LNCAP (cell line): ENCODE results near the gene CAPG.

Experiments used
- CTCF ChIP-seq: fragments of 450-650 bp; IDR thresholded peaks from 2 replicates; pipeline ENCODE4 v1.5.1; 2017; ENCODE audit warnings: mild to moderate bottlenecking

Gene CAPG

DNA sequence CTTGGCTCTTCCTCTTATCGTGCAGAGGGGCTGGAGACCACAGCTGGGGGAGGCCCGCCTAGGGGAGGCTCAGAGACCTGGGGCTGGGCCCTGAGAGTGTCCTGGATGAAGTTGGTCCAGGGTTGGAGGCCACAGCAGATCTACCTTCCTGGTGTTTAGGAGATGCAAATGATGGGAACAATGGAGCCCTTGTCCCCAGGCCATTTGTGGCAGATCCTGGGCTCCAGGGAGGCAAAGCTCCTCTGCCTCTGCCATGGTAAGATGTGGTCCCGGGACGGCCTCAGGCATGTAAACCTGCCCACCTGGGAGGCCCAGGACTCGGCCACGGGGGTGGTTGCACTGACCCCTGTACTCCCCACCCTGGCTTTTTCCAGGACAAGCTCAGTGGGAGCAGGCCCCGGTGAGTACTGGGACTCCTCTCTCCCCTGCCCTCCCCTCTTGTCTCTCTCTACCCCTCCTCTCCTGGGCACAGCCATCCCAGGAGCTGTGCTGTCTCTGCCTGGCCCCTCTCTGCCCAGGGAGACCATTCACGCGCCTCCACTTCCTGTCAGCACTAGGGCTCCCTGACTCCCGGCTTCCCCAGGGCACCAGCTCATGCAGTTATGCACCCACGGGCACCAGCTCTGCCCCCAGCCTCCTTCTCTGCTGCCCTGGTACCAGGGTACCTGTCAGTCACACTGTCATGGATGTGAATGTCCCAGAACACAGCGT, 19.2 kb upstream of the CAPG start:
- TF ChIP-seq CTCF = no peak

DNA sequence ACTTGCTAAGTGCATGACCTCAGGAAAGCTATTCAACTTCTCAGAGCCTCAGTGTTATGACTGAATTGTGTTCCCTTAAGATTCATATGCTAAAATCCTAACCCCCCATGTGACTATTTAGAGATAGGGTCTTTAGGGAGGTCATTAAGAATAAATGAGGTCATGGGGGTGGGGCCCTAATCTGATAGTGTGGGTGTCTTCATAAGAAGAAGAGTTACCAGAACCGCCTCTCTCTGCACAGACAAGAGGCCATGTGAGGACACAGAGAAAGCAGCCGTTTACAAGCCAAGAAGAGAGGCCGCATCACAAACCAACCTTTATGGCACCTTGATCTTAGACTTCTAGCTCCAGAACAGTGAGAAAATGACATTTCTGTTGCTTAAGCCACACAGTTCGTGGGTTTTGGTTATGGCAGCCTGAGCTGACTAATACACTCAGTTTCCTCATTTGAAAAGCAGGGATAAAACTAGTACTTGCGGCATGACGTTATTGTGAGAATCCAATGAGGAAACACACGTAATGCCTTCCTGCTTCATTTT, 18.2 kb upstream of the CAPG start:
- TF ChIP-seq CTCF = no peak

DNA sequence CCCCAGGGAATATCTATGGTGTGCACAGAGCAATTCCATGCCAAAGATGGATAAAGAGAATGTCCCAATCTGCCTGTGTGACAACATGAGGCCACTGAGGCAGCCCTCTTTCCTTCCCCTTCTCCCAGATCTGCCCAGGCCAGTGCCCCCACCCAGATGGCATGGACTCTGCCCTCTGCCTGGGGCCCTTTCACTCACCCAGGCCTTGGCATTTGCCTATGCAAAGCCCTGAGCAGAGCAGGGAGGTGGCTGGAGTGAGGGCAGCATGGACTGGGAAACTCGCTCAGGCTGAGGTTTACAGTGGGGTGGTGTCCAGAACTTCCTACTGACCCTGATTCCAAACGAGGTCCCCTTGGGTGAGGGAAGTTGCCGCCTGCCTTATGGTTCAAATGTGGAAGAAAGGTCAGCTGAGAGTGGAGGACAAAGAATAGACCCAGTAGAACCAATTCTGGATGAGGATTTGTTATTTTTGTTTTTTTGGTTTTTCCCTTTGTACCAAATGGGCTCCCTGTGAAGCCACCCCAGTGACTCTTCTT, 17.2 kb upstream of the CAPG start:
- no peak for TF ChIP-seq CTCF

DNA sequence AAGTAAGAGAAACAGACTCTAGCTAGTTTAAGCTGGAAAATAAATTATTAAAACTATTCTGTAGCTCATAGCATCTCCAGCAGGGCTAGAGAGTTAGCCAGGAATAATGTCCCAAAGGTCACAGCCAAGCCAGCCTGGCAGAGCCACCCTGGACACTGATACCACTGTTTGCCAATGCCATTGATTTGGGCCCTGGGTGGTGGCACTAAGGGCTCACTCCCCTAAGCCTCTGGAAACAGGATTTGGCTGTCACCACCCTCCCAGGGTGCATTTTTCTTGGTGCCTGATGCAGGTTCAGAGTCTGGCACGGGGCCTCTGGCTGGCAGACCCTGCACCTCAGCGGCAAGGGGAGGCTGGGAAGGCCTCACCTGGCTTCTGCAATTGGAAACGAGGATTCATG, 15.4 kb upstream of the CAPG start:
- TF ChIP-seq CTCF = no peak

- TF ChIP-seq CTCF = no peak
These were observed 13.4 kb upstream of the CAPG start for GRCh38 chr2:85423525-85423924.

DNA sequence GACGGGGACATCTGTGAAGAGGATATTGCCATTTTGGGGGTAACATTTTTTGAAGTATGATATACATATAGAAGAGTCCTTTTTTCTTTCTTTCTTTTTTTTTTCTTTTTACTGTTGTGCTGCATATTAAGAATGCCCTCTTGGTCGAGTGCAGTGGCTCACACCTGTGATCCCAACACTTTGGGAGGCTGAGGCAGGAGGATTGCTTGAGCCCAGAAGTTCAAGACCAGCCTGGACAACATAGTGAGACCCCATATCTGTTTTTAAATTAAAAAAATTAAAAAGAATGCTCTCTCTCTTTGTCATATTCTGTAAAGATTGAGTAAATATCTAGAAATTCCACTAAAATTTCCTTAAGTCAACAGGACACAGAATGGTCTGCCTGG, 11.9 kb upstream of the CAPG start:
- TF ChIP-seq CTCF = no peak

GRCh38 chr2:85421260-85422071, 11.3 kb upstream of the CAPG start:
- no peak for TF ChIP-seq CTCF
